IPS DF 4.7 (cell line): ENCODE measurements around the gene ZER1.
"Not testable (repeated sequence)": the region's sequence is repeated elsewhere in the genome, so short reads cannot be mapped to it uniquely, and the experiment has no call there.

Experiments used
- DNase-seq: peaks from one replicate; pipeline ENCODE4 v3.0.0-alpha.2; 2013; ENCODE audit warnings: low spot score; ENCODE audit errors: extremely low read depth

ZER1 gene

DNA sequence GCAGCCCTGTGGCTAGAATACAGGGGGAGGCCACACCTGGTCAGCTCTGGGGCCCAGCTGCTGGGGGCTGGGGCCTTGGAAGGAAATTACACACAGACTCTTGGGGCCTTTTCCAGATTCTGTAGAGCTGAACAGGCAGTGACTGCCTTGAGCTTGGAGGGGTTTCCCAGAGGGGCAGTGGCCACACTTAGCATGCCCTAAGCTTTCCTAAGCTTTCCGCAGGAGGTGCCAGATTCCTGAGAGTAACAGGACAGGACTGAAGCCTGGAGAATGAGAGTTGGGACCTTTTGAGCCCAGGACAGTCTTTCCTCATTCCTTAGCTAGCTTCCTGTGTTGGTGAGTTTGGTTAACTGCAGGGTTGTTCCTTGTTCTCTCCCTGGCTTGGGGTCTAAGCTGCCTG lies 16.7 kb upstream of the ZER1 start:
- no peak for DNase-seq

DNA sequence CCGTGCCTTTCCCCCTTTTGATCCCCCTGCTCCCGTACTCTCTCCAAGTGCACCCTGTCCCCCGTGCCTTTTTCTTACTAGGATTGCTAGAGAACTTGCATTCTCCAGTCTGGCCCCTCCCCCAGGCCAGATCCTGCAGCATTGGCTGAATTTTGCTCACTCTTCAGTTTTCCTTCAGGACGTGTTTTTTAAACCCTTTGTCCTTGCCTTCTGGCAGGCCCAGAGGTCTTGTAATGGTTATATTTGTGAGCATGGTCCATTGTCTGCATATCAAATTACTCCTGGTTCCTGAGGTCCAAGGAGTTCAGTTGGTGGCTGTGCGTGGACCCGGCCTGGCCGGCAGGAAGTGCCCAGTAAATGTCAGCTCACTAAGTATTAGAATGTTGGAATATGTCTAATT lies 15.9 kb upstream of the ZER1 start:
- DNase-seq, result no peak

DNA sequence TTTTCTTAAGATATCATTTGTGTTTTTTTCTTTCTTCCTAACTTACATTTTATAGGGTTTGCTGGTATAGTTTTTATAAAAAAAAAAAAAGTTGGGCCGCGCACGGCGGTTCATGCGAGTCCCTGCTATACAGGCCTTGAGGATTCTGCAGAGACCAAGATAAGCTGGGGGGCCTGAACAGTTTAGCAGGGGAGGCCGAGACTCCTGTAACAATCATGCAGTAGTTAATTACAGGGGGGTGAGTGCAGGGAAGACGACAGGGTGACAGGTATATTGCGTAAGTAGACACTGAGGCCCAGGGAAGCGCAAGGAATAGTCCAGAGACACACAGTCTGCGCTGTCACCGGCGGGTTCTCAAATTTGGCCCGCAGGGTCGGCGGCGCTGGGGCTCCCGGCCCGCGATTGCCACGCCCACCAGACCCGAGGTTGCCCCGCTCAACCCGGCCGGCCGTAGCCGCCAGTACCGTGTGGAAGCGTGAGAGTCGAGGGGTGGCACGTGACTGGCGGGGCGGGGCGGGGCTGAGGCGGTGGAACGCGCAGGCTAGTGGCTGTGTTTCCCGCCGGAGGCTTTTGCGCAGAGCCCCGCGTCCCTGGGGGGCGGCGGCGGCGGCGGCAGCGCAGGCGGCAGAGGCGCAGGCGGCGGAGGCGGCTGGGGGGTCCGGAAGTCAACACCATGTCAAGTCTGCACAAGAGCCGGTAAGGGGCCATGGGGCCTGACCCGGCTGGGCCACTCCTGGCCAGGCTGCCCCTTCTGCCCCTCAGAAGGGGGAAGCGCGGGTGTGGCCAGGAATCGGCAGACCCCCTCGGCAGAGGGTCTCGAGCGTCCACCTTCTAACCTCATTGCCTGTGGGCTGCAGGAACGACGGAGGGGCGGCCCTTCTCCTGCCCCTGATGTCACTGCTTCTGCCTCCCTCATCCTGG lies 15.2 kb upstream of the ZER1 start, which contains the start of gene TBC1D13:
TSS of gene TBC1D13 (plus strand) at position 573 of the 921 bp plus-strand sequence. CDS start at position 674, 101 bp downstream.
- DNase-seq, result peak; percentile 9

DNA sequence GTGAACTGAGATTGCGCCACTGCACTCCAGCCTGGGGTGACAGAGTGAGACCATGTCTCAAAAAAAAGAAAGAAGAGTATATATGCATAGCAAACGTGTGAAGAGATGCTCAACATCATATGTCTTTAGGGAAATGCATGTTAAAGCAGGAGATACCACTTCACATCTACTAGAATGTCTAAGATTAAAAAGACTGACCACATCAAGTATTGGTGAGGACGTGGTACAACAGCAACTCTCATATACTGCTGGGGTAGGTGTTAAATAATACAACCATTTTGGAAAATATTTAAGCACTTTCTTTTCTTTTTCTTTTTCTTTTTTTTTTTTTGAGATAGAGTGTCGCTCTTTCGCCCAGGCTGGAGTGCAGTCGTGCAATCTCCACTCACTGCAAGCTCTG lies 13.7 kb upstream of the ZER1 start:
- no peak for DNase-seq

DNA sequence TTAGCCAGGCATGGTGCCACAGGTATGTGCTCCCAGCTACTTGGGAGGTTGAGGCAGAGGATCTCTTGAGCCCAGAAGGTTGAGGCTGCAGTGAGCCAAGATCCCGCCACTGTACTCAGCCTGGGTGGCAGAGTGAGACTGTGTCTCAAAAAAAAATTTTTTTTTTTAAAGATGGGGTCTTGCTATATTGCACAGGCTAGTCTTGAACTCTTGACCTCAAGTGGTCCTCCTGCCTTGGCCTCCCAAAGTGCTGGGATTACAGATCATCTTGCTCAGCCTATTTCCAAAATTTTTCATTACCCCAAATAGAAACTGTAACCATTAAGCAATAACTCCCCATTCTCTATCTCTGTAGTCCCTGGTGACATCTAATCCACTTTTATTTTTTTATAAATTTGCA lies 10.9 kb upstream of the ZER1 start:
- no peak for DNase-seq

DNA sequence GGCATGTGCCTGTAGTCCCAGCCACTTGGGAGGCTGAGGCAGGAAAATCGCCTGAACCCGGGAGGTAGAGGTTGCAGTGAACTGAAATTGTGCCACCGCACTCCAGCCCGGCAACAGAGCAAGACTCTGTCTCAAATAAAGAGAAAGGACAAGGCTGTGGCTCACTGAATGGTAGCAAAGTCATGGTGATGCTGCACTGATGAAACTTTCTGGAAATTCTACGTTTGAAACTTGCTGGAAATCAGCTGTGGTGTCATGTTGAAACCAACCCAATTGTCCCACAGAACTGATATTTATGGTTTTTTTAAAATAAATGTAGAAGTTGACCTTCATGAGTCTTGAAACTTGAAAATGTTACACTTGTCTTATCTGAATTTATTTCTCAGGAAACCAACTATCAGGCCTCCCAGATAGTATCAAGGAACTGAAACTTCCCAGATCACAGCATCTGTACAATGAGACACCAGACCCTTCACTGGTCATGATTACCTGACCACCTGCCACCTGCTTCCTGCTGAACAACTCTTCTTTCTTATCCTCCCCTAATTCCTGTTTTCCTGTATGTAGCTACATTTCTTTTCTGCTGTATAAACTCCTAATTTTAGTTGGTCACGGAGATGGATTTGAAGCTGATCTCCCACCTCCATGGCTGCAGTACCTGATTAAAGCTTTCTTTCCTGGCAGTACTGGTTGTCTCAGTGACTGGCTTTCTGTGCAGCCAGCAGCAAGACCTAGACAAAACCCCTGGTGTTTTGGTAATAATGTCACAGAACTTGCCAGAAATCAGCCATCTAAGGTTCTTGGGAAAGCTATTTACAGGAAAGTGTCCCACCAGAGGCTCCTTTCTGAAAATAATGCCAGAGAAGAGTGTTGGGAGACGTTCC lies 9.7 kb upstream of the ZER1 start:
- no peak for DNase-seq

DNA sequence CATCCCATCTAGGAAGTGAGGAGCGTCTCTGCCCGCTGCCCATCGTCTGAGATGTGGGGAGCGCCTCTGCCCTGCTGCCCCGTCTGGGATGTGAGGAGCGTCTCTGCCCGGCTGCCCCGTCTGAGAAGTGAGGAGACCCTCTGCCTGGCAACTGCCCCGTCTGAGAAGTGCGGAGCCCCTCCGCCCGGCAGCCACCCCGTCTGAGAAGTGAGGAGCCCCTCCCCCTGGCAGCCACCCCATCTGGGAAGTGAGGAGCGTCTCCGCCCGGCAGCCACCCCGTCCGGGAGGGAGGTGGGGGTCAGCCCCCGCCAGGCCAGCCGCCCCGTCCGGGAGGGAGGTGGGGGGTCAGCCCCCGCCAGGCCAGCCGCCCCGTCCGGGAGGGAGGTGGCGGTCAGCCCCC lies 8.4 kb upstream of the ZER1 start:
- not testable (repeated sequence) for DNase-seq

DNA sequence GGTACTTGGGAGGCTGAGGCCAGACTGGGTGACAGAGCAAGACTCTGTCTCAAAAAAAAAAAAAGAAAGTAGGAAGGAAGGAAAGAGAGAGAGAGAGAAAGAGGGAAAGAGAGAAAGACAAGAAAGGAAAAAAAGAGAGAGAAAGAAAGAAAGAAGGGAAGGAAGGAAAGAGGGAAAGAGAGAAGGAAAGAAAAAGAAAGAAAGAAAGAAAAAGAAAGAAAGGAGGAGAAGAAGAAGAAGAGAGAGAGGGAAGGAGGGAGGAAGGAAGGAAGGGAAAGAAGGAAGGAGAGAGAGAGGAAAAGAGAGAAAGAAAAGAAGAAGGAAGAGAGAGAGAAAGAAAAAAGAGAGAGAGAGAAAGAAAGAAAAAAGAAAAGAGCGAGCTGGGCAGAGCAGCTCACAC lies 3.1 kb upstream of the ZER1 start:
- DNase-seq, result no peak

DNA sequence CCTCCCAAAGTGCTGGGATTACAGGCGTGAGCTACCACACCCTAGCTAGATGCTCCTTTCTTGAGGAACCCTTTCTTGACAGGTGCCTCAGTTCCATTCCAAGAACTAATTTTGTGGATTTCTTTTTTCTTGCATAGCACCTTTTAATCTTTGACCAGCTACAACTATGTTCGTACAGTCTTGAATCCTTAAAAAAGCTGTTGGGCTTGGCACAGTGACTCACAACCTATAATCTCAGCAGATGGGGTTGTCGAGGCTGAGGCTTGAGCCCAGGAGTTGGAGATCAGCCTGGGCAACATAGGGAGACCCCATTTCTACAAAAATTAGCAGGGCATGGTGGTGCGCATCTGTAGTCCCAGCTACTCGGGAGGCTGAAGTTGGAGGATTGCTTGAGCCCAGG lies 1.3 kb upstream of the ZER1 start:
- no peak for DNase-seq

DNA sequence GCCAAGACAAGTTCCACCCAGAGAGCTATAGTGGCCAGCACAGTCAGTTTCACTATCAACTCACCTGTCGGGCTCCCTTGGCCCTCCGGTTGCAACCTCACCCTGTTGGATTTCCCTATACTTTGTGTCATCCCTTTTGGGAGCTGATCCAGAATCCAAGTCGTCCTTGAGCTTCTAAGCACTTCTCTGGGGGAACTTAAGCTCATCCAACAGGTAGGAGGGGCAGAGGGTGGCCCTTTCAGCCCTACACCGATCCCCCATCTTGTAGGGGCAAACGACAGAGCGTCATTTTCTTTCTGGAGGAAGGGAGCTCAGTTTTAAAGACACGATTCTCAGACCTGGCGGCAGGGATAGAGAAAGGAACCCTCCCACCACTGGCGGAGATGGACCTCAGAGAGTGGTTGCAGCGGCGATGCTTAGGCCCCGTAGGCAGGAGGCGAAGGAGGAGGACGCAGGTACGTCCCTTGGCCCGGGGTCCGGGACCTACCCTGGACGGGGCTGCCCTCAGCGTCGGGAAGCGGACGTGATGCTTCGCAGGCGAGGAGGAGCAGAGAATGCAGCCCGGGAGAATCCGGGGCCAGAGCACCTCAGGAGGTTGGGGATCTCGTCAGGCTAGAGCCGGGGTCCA lies 519 bp downstream of the ZER1 start:
- no peak for DNase-seq

DNA sequence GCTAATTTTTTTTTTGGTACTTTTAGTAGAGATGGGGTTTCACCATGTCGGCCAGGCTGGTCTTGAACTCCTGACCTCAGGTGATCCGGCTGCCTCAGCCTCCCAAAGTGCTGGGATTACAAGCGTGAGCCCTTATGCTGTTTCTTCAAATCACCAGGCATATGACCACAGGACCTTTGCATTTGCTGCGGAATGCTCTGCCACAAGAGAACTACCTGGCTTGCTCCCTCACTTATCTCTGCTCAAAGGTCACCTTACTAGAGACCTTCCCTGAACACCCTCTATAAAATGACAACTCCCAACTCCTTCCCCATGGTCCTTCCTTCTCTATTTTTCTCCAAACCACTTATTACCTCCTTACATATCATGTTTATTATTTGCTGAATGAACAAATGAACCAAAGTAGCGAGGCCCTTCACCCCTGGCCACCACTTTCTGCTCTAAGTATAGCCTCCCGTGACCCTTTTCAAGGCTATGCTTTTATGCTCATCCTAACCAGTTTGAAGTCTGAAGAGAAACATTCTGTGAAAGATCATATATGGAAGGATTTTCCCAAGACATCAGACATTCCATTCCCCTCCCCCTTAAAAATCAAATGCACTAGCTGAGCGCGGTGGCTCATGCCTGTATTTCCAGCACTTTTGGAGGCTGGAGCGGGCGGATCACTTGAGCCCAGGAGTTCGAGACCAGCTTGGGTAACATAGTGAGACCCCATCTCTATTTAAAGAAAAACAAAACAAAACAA lies 1.3 kb downstream of the ZER1 start:
- no peak for DNase-seq

DNA sequence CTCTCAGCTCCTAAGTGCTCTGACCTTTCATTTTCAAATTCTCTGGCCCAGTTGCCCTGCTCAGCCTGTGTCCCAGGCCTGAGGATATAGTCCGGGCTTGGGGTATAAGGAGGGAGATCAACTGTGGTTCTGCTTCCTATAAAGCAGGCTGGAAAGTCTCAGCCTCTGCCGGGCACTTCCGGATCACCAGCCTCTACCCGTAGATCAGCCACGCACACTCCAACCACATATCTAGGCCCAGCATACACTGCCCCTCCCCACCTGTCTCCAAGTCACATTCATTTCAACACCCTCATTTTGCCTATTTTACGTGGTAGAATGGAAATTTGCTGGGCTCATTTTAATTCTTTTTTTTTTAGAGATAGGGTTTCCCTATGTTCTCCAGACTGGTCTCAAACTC lies 3.1 kb downstream of the ZER1 start:
- no peak for DNase-seq

DNA sequence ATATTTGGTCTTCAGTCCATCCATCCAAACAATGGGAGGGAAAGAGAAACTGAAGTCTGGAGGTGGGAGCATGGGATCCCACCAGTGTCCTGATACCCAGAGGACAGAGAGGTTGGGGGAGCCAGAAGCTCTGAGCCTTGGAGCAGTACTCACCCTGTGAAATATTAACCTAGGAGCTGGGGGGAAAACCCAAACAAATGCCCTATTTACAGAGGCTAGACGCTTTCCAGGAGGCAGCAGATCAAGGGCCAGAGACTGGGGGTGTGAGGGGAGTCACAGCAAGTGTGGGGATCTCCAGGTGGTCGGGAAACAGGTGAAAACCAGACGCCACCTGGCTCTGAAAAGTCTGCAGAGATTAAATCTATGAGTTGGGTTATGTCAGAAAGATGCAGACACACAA lies 6.2 kb downstream of the ZER1 start:
- DNase-seq, result no peak

DNA sequence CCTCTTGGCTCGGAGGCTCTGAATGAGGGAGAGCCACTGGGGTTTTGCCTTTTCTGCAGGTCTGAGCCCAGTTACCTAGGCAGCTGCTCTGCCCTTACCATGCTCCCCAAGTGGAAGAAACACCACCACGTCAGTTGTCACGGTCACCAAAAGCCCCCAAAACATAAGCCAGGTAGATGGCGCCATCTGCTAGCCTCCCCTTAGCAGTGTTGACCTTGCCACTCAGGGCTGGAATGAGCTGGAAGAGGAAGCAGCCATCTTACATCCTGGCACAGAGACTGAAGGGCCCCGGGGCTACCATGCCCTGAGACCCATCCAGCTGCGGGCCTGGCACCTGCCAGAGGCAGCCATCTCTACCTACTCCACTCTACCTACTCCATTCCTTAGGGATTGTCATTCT lies 7.4 kb downstream of the ZER1 start:
- DNase-seq, result peak; percentile 28

DNA sequence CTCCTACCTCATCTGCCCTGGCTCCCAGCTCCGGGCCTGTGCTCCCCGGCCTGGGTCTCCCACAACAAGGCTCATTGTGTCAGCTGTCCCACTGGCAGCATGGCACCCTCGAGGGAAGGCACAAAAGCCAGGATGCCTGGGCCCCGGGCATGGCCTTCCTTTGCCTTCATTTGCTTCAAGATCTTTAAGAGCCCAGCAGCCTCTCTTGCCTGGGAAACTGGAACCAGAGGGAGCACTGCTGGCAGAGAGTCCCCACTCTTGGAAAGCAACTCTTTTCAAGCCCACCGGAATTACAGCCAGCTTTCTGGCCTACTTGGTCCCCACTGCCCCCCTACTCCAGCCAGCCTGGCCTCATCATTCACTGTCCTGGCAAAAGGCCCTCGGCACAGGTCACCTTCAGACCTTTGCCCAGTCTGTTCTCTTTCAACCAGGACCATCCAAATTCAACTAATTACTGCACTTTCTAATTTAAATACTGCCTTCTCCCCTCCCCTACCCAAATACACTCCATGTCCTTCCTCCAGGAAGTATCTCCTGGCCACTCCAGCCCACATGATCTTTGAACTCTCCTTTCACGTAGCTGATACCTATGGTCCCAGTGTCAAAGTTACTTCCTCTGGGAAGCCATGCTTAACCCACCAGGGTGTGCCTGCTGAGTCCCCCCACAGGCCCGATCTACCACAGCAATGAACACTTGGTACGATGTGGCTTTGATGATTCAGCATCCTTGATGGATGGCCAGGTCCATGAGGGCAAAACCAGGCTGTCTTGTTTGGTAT lies 8.9 kb downstream of the ZER1 start:
- no peak for DNase-seq

DNA sequence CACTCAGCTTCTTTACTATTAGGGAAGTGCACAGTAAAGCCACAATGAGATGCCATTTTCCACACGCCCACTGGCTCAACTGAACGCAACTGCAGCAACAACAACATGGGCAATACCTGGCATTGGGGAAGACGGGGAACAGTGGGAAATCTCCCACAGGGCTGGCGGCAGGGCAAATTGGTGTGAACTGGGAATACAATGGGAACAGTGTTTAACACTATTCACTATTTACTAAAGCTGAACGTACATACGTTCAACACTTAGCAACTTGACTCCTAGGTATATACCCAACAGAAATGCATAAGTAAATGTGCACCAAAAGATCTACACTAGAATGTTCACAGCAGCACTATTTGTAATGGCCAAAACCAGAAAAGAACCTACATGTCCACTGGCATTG lies 14.1 kb downstream of the ZER1 start:
- no peak for DNase-seq

DNA sequence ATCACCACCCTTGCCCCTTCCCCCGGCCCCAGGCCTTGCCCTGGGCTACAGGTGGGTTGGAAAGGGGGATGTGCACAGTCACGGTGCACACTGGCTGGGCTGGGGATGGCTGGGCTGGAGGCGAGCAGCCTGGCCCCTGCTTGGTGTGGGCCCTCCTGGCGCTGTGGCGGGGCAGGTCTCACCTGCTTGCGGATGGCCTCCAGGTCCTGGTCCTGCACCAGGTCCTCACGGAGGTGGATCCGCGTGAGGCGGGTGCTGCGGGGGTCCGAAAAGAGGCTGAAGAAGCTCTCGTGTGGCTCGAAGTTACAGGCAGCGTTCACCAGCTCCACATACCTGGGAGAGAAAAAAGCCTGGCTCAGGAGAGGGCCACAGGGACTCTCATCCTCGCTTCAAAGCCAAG lies 18.1 kb downstream of the ZER1 start:
- DNase-seq, result no peak

DNA sequence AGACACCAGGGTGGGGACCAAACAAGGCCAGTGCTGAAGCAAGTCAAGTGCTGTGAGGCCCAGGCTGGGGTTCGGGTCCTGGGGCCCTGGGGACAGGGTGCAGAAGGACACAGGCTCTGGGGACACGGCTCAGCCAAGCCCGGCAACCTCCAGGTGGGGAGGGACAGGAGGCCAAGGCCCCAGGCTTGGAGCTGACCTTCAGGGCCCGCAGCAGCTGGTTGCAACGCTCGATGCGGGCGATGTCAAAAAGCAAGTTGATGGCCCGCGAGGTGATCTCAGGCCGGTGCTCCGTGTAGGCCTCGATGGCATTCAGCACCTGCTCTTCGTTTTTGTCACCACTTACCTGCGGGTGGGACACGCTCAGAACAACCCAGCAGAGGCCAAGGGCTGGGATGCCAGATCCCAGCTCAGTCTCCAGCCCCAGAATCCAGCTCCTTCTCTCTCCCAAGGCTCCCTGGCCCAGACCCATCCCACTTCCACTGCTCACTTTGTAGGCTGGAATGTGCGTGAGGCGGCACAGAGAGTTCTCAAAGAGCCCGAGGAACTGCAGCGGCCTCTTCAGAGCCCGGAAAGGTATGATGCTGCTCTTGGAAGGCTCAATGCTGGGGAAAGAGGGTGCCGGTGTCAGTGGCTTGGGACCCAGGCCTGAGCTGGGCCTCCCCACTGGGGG lies 20.7 kb downstream of the ZER1 start:
- DNase-seq, result no peak

DNA sequence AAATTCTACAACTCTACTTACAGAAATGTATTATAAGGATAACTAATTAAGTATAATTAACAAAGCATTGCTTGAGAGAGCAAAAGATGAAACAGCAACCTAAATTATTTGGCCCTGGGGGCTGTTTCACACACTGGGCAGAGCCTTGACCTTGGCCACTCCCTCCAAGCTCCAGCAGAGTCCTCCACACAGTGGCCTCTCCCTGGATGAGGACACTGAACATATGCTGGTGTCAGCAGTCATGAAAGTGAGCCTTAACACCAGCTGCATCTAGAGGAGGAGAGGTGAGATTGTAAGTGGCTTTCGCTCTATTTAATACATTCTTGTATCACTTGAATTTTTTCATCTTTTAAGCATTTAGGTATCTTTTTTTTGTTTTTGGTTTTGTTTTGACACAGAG lies 24.5 kb downstream of the ZER1 start:
- DNase-seq, result no peak

DNA sequence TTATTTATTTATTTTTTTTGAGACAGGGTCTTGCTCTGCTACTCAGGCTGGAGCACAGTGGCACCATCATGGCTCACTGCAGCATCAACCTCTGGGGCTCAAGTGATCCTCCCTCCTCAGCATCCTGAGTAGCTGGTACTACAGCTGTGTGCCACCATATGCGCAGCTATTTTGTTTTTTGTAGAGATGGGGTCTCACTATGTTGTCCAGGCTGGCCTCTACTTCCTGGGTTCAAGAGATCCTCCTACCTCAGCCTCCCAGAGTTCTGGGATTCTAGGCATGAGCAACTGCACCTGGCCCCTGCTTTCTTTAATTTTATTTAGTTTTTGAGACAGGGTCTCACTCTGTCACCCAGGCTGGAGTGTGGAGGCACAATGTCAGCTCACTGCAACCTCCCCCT lies 28.3 kb downstream of the ZER1 start:
- no peak for DNase-seq
